SJCRH30 (cell line): ENCODE results near the gene DDX1. TPM values are rescaled to one million over a fixed set of nuclear protein-coding genes. Genes with fewer than 3 reads are reported as not detected.

Experiments
- DNase-seq, 2 experiments: peaks; one replicate each; pipeline ENCODE4 v3.0.0-alpha.2; 2015 to 2020
- H3K27ac ChIP-seq: fragments of 250-450 bp; sonication (Bioruptor Pico); 2 replicates; pipeline ENCODE4 v1.5.1; 2020; ENCODE audit warnings: mild to moderate bottlenecking, moderate library complexity
- H3K27me3 ChIP-seq: fragments of 250-450 bp; sonication (Bioruptor Pico); 2 replicates; pipeline ENCODE4 v1.5.1; 2020; ENCODE audit warnings: mild to moderate bottlenecking, moderate library complexity
- H3K36me3 ChIP-seq: fragments of 250-450 bp; sonication (Bioruptor Pico); 2 replicates; pipeline ENCODE4 v1.5.1; 2020; ENCODE audit warnings: mild to moderate bottlenecking, moderate library complexity
- H3K4me1 ChIP-seq: fragments of 250-450 bp; sonication (Bioruptor Pico); 2 replicates; pipeline ENCODE4 v1.5.1; 2020; ENCODE audit warnings: mild to moderate bottlenecking, moderate library complexity
- H3K4me3 ChIP-seq: fragments of 250-450 bp; sonication (Bioruptor Pico); 2 replicates; pipeline ENCODE4 v1.5.1; 2020; ENCODE audit warnings: mild to moderate bottlenecking, moderate library complexity
- H3K9me3 ChIP-seq: fragments of 250-450 bp; sonication (Bioruptor Pico); replicated peaks from 2 replicates; pipeline ENCODE4 v1.5.1; 2020; ENCODE audit warnings: mild to moderate bottlenecking, moderate library complexity
- total RNA-seq: library from RNA; depleted of rRNA; stranded (reverse); fragments of >200 nt; shearing (Covaris generic); gene quantifications from 2 replicates; pipeline ENCODE4 v1.2.3, GENCODE V29; 2014

DDX1 gene
- total RNA-seq, 1 experiment from 2014 or later, result 139 TPM

DNA sequence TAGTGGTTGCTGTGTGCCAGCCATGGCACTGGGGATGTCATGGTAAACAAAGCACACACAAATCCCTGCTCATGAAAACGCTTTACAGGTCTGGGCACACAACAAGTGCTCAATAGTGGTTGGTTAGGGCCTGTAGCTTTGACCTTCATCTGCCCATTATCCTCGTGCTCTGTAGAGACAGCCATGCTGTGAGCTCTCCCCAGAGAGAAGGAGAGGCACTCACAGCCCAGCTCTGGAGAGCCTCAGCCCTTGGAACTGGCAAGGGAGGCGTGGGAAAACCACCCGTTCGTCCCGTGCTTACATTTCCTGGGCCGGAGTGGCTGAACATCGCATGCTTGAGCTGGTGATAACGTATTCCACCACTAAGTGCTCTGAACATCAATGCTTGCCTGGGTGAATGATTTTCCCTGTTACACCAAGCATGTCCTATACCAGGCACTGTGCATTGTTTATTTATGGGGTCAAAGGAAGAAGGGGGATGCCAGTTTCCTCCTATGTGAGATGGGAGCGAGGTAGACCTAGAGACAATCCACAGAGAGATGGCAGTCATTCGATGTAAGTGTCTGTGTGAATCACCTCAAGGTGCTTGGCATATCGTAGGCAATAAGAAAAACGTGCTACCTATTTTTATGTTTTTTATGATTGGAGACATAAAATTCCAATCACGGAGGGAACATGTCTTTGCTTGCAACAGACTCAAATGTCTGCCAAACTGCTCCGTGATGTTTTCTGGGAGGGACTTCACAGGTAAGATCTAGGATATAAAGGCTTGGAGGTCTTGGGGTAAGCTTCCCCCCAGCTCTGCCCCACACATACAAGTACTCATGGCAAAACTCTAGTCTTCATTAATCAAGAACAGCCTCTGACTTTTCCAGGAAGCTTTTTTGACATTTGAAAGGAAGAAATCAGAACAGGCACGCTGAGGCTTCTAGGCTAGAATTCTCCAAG is 75.5 kb downstream of the DDX1 start:
- DNase-seq, result no peak
- H3K27ac ChIP-seq, result no peak overlapping the region; the same call in 1 of the 2 replicates
- peaks cover 28% of the 10 kb centered on the region for H3K4me1 ChIP-seq
- 0 out of 2 replicates have a peak, but pooled peaks cover 4% of the 10 kb centered on the region for H3K9me3 ChIP-seq
- H3K27me3 ChIP-seq, result no peaks in the 10 kb centered on the region
- H3K36me3 ChIP-seq, result no peaks in the 10 kb centered on the region
- H3K4me3 ChIP-seq, result no peak overlapping the region

GRCh38 chr2:15667809-15668556 is 76.3 kb downstream of the DDX1 start:
- DNase-seq, result peak in 1 of 2 experiments; percentile 48
- no peaks in the 10 kb centered on the region for H3K27me3 ChIP-seq

DNA sequence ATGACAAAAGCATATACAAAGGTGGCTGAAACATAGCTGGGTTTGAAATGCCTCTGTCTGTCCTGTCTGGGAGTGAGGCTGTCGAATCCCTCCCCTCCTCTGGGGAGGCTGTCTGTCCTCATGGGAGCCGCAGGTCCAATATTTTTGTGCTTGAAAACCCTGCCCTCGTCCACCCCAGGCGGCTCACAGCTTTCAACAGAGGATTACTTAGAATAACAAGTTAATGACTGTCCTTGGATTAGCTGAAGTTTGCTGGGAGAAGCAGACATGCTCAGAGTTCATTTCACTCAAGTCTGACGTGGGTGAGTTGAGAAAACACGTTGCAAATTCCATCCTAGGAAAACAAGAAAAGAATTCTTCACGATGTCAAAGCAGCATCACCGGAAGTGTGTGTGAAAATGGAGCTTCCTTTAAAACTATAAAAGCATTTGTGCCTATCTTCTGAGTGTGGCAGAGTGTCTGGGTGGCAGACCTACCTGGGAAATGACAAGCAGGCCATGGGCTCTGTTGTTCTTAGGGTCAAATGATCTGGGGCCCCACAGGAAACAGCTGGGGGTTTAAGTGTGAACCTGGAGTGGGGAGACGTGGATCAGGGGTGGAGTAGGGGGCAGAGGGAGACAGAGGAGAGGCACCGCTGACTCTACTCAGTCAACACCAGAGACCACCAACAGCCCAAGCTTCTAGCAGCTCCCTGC is 77.1 kb downstream of the DDX1 start:
- no peaks in the 10 kb centered on the region for H3K27me3 ChIP-seq
- 0 out of 2 replicates have a peak, but pooled peaks cover 2% of the 10 kb centered on the region for H3K9me3 ChIP-seq
- peaks cover 36% of the 10 kb centered on the region for H3K4me1 ChIP-seq
- DNase-seq, result peak; percentile 61 to 69
- H3K36me3 ChIP-seq, result no peaks in the 10 kb centered on the region
- peak overlapping the region; percentile 26 for H3K4me3 ChIP-seq
- peak overlapping the region; percentile 39 for H3K27ac ChIP-seq

More at GRCh38 chr2:15667809-15668556, 76.3 kb downstream of the DDX1 start:
- Histone ChIP-seq H3K4me1 (peaks cover 28% of the 10 kb centered on the region), H3K9me3 (0 out of 2 replicates have a peak, but pooled peaks cover 4% of the 10 kb centered on the region), H3K27ac (peak overlapping the region; percentile 39), H3K4me3 (peak overlapping the region; percentile 26), H3K36me3 (no peaks in the 10 kb centered on the region)

- H3K4me1 ChIP-seq, result peaks cover 43% of the 10 kb centered on the region
- H3K9me3 ChIP-seq, result no peaks in the 10 kb centered on the region
- no peak for DNase-seq
- no peak overlapping the region; the same call in 1 of the 2 replicates for H3K27ac ChIP-seq
- no peak overlapping the region for H3K4me3 ChIP-seq
- H3K27me3 ChIP-seq, result no peaks in the 10 kb centered on the region
- no peaks in the 10 kb centered on the region for H3K36me3 ChIP-seq
Measured at GRCh38 chr2:15669375-15669910, 77.8 kb downstream of the DDX1 start.

DNA sequence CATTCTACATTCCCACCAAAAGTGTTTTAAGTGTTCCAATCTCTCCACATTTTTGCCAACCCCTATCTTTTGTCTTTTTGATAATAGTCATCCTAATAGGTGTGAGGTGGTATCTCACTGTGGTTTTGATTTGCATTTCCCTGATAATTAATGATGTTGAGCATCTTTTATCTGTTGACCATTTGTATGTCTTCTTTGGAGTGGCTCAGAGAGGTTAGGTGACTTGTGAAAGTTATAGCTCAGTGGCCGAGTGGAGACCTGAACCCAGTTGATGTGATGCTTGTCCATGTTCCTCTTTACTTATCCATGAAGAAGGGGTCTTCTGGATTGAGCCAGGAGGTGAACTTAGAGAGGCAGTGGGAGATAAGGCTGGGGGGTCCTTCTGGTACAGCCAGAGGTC is 78.8 kb downstream of the DDX1 start:
- Histone ChIP-seq H3K4me3 (no peak overlapping the region), H3K9me3 (no peaks in the 10 kb centered on the region)

DNA sequence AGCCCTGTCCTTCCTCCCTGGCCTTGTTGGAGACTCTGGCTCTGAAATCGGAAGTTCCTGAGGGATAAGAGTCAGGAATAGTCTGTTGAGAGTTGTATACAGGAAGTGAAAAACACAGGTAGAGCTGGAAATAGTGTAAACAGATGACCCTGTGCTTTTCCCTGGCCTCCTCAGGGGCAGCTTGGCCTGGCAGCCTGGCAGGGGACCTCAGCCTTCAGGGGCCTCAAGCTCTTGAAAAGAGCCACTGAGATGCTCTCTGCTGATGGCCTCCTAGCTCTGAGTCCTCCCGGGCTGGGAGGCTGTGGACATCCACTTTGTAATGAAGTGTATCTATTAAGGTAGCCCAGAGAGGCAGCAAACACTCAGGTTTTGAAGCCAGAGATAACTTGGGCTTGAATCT is 79.3 kb downstream of the DDX1 start:
- Histone ChIP-seq H3K36me3 (no peaks in the 10 kb centered on the region), H3K4me3 (no peak overlapping the region), H3K4me1 (peaks cover 55% of the 10 kb centered on the region), H3K9me3 (no peaks in the 10 kb centered on the region), H3K27ac (no peak overlapping the region), H3K27me3 (no peaks in the 10 kb centered on the region)
- DNase-seq, result no peak

More for the DNA sequence above, 78.8 kb downstream of the DDX1 start:
- Histone ChIP-seq H3K27ac (no peak overlapping the region), H3K27me3 (no peaks in the 10 kb centered on the region), H3K36me3 (no peaks in the 10 kb centered on the region), H3K4me1 (peaks cover 53% of the 10 kb centered on the region)
- no peak for DNase-seq

- H3K27ac ChIP-seq, result no peak overlapping the region
- DNase-seq, result no peak
- H3K27me3 ChIP-seq, result no peaks in the 10 kb centered on the region
- no peak overlapping the region for H3K4me3 ChIP-seq
- H3K4me1 ChIP-seq, result peaks cover 55% of the 10 kb centered on the region
- H3K36me3 ChIP-seq, result no peaks in the 10 kb centered on the region
- no peaks in the 10 kb centered on the region for H3K9me3 ChIP-seq
Measured at GRCh38 chr2:15671409-15671808, 79.7 kb downstream of the DDX1 start.

DNA sequence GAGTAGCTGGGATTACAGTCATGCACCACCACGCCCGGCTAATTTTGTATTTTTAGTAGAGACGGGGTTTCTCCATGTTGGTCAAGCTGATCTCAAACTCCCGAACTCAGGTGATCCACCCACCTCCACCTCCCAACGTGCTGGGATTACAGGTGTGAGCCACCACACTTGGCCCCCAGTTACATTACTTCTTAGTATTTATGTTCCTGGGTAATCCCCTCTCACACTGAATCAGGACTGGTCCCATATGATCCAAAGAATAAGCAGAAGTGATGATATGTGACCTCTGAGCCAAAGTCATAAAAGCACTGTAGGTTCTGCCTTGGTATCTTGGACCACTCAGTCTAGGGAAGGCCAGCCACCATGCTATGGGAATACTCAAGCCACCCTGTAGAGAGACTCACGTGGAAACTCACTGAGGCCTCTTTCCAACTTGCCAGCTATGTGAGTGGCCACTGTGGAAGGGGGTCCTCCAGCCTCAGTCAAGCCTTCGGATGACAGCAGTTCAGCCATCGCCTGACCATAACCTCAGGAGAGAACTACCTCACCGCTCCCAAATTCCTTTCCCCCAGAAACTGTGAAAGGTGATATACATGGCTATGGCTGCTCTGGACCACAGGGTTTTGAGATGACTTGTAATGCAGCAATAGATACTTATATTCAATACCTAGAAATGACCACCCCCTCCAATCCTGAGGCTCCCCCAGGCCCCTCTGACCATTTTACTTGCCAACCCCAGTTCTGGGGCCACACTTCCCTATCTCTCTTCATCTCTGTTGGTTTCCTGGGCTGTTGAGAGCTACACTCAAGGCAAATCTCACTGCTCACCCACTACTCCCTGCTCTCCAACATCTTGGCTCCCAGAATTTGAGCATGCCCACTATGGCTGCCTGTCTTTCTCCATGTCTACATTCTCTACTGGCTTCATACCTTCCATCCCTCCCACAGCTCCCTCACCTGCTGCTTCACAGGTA is 80.5 kb downstream of the DDX1 start:
- Histone ChIP-seq H3K36me3 (no peaks in the 10 kb centered on the region), H3K4me3 (no peak overlapping the region), H3K27ac (no peak overlapping the region), H3K9me3 (no peaks in the 10 kb centered on the region), H3K27me3 (no peaks in the 10 kb centered on the region), H3K4me1 (peaks cover 52% of the 10 kb centered on the region)
- DNase-seq, result no peak

- no peaks in the 10 kb centered on the region for H3K9me3 ChIP-seq
- peak overlapping the region; percentile 23 for H3K27ac ChIP-seq
- H3K4me1 ChIP-seq, result peaks cover 41% of the 10 kb centered on the region
- H3K36me3 ChIP-seq, result no peaks in the 10 kb centered on the region
- DNase-seq, result peak; percentile 51 to 76
- no peak overlapping the region for H3K4me3 ChIP-seq
- no peaks in the 10 kb centered on the region for H3K27me3 ChIP-seq
Measured at GRCh38 chr2:15672961-15673918, 81.6 kb downstream of the DDX1 start.

GRCh38 chr2:15673919-15674636 is 82.4 kb downstream of the DDX1 start:
- Histone ChIP-seq H3K36me3 (no peaks in the 10 kb centered on the region), H3K27ac (peak overlapping the region; percentile 23), H3K4me1 (peaks cover 32% of the 10 kb centered on the region), H3K27me3 (no peaks in the 10 kb centered on the region), H3K9me3 (no peaks in the 10 kb centered on the region), H3K4me3 (peak overlapping the region; percentile 1; the same call in 1 of the 2 replicates)
- peak; percentile 56 to 61 for DNase-seq

DNA sequence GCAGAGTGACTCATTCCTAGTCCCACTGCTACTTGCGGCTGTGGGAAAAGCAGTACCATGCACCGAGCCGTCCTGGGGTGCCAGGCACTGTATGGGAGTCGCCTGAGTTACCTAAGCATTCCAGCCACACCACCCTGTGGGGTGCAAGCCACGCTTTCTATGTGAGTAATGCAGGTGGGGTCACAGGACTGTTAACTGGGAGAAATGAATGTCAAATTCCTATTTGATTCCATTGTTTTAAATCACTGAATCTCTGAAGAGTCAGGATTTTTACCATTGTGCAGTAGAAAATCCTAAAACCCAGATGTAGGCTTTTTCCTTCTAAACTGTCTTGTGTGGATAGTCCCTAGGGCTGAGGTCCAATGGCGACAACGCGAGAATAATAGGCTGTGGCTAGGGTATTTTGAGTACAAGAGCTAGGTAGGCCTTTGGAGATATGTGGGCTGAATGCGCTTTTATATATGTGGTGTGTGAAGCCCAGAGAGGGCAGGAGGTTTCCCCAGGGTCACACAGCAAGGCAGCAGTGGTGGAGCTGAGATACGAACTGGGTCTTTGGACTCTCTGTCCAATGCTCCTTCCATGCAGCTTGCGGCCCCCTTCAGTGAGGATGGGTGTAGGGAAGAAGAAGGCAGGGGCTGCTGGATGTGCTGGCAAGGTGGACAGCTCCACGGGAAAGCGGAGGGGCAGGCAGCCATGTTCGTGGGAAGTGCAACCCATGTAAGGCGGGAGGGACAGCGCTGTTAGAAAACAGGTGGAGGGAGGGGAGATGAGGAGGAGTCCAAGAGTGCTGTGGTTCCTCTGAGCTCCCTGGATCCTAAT is 83.2 kb downstream of the DDX1 start:
- no peak for DNase-seq
- Histone ChIP-seq H3K36me3 (no peaks in the 10 kb centered on the region), H3K27me3 (no peaks in the 10 kb centered on the region), H3K4me1 (peaks cover 28% of the 10 kb centered on the region), H3K9me3 (no peaks in the 10 kb centered on the region), H3K27ac (no peak overlapping the region), H3K4me3 (no peak overlapping the region)
